IPS-18c (cell line): Measurements from ENCODE around the gene CEACAM16.

Experiments used
- H3K4me3 ChIP-seq: 2 replicates; pipeline ENCODE4 v1.7.0; 2013; ENCODE audit warnings: low read depth, mild to moderate bottlenecking, low read length, moderate library complexity; ENCODE audit not compliant: insufficient read depth
- H3K9me3 ChIP-seq: one replicate; pipeline ENCODE4 v1.6.1; 2013; ENCODE audit warnings: mild to moderate bottlenecking, low read length, moderate library complexity; ENCODE audit not compliant: control insufficient read depth, insufficient read depth

CEACAM16 gene

GRCh38 chr19:44747739-44748425, 48.9 kb downstream of the CEACAM16 start:
- Histone ChIP-seq H3K4me3 (peak overlapping the region; percentile 63), H3K9me3 (no peaks in the 10 kb centered on the region)

- no peaks in the 10 kb centered on the region for H3K9me3 ChIP-seq
- peak within 1 kb of the TSS; percentile 63 for H3K4me3 ChIP-seq
Measured at GRCh38 chr19:44748426-44749254, 49.7 kb downstream of the CEACAM16 start, which contains the start of gene BCL3. BCL3 (plus strand) TSS chr19:44748708; CDS start chr19:44748791, 83 bp downstream.

DNA sequence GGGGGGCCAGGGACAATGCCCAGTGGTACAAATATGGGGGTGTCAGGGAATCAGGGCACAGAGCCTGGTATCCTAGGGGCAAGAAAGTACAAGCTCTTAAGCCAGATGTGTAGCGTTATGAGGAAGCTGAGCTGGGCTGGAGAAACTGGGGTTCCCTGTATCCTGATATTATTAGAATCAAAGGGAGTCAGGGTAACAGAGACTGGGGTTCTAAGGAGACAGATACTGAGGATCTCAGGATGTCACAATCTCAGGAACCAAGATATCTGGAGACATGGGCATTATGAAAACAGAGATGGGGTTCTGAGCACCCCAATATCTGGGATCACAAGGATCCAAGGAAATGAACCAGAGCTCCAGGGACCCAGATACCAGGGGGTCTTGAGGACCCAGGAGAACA, 50.3 kb downstream of the CEACAM16 start:
- Histone ChIP-seq H3K9me3 (no peaks in the 10 kb centered on the region), H3K4me3 (peak overlapping the region; percentile 46; the same call in 1 of the 2 replicates)

DNA sequence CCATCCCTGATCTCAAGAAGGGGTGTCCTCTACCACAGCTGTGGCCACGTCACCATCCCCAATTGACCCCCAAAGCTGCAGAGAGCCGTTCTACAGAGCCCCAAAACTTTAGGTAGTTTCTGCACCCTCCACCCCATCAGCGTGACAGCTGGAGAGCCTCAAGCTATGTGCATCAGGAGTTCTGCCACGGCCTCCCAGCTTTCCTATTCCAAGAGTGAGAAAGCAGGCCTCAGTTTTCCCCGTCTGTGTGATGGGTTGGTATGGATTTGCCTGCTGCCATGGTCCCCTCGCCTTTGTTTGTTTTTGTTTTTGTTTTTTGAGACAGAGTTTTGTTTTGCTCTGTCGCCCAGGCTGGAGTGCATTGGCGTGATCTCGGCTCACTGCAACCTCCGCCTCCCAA, 51.0 kb downstream of the CEACAM16 start:
- Histone ChIP-seq H3K9me3 (no peaks in the 10 kb centered on the region), H3K4me3 (no peak overlapping the region)

DNA sequence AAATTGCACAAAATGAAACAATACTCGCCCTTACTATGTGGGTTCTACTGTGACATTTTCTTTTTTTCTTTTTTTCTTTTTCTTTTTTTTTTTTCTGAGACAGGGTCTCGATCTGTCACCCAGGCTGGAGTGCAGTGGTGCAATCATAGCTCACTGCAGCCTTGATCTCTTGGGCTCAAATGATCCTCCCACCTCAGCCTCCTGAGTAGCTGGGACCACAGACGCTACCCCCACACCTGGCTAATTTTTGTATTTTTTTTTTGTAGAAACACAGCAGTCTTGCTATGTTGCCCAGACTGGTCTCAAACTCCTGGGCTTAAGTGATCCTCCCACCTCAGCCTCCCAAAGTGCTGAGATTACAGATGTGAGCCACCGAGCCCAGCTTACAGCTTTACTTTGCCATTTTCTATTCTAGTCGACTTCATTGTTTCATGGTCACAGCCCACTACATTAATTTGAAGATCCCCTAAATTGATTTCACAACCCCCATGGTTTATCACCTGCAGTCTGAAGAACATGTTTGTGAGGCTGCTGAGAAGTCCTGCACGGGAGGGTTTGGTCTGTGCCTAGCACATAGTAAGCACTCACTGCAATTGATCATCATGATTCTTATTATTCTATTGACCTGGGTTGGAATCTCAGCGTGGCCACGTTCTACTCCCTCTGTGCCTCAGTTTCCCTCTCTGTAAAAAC, 53.3 kb downstream of the CEACAM16 start:
- Histone ChIP-seq H3K9me3 (no peaks in the 10 kb centered on the region), H3K4me3 (no peak overlapping the region)

DNA sequence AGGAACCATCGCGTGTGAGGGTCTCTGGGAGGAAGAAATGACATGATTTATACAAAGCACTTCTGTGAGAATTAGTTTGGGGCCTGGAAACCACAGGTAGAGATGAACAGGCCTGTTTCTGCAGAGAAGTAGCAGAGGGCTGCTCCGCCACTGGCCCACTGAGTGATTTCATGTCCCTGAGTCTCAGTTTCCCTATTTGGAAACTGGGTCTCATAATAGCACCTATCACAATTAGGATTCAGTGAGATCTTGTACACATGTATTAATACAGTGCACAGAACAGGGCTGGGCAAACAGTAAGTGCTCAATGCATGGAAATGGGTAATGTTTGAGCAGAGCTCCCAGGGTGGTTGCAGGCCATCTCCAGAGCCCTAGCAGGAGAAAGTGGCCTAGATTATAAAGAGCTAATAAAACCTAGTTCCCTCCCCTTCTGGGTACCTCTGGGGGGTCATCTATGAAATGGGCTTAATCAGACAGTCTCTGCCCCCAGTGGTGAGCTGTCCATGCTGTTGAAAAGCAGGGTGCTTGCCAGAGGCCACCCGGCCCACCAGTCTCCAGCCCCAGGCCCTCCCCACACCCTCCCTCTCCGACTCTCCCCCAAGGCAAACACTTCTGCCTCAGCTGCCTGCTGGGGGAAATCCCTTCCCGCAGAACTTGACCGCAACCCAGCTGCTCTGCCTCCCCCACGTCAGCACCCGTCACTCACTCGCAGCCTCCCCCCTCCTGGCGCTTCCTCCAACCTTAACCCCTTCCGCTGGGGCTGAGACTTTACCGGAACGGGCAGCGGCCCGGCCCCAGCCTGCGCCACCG, 54.1 kb downstream of the CEACAM16 start:
- H3K4me3 ChIP-seq = peak overlapping the region; percentile 34; the same call in 1 of the 2 replicates
- no peaks in the 10 kb centered on the region for H3K9me3 ChIP-seq

DNA sequence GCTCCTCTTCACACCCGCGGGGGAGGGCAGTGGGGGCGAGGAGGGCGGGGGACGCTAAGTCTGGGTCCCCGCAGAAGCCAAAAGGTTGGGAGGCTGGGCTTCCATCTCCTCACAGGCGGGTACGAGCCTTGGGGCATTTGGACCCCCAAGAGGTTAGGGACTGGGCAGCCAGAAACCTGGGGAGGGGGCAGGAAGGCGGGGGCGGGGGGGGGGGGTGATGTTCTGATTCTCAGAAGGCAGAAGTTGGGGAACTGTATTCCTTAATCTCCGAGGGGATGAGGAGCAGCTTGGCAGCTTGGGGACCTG, 54.6 kb downstream of the CEACAM16 start:
- Histone ChIP-seq H3K4me3 (peak overlapping the region; percentile 34; the same call in 1 of the 2 replicates), H3K9me3 (no peaks in the 10 kb centered on the region)

- Histone ChIP-seq H3K4me3 (peak overlapping the region; percentile 57), H3K9me3 (no peaks in the 10 kb centered on the region)
Measured at GRCh38 chr19:44753932-44754749, 55.2 kb downstream of the CEACAM16 start.

DNA sequence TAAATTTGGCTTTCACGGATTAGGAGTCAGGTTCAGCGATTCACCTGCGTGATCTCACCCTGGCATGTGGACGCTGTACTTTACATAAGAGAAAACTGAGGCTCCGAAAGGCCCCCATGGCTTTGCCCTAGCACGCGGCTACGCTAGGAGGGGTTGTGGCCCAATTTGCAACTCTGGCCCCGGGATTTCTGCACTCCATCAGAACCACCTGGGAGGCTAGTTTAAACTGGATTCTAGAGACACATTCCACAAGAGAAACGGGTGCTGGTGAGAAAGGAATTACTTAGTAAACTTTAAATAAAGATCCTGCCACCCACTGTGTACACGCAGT, 55.8 kb downstream of the CEACAM16 start:
- Histone ChIP-seq H3K9me3 (no peaks in the 10 kb centered on the region), H3K4me3 (peak overlapping the region; percentile 57)

DNA sequence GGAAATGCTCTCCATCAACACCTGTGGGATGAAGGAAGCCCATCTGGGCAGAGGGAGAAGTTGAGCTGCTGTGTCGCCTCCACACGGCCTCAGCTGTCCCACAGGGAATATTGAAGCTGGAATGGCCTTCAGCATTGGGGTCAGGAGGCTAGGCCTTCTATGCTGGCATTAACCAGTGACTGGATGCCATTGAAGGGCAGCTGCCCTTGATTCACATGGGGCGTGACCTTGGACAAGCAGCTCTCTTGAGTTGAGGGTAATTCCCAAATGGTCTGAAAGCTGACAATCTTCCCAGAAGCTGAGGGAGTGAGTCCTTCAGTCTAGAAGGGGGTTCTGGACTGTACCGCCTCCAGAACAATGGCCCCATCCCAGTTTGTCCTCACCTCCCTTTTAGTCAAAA, 56.3 kb downstream of the CEACAM16 start:
- H3K9me3 ChIP-seq = no peaks in the 10 kb centered on the region
- peak overlapping the region; percentile 57; the same call in 1 of the 2 replicates for H3K4me3 ChIP-seq

- Histone ChIP-seq H3K9me3 (peaks cover 2% of the 10 kb centered on the region), H3K4me3 (no peak overlapping the region)
Measured at GRCh38 chr19:44756089-44756562, 57.2 kb downstream of the CEACAM16 start.

DNA sequence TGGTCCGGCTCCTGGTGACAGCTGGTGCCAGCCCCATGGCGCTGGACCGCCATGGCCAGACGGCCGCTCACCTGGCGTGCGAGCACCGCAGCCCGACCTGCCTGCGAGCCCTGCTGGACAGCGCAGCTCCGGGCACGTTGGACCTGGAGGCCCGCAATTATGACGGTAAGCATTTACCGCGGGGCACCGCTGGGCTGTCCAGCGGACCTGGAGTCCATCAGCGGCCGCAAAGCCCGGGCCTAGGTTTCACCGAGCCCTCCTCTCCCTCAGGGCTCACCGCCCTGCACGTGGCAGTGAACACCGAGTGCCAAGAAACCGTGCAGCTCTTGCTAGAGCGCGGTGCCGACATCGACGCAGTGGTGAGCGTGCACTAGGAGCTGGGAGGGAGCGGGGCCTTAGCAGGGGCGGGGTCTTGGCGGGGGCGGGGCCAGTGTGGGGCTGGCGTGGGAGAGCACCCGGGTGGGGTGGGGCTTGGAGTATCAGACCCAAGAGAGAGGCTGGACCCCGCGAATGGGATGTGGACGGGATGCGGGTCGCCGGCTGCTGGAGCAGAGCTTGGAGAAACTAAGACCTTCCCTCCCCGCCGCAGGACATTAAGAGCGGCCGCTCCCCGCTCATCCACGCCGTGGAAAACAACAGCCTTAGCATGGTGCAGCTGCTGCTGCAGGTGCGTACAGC, 58.2 kb downstream of the CEACAM16 start:
- peak overlapping the region; percentile 69 for H3K4me3 ChIP-seq

DNA sequence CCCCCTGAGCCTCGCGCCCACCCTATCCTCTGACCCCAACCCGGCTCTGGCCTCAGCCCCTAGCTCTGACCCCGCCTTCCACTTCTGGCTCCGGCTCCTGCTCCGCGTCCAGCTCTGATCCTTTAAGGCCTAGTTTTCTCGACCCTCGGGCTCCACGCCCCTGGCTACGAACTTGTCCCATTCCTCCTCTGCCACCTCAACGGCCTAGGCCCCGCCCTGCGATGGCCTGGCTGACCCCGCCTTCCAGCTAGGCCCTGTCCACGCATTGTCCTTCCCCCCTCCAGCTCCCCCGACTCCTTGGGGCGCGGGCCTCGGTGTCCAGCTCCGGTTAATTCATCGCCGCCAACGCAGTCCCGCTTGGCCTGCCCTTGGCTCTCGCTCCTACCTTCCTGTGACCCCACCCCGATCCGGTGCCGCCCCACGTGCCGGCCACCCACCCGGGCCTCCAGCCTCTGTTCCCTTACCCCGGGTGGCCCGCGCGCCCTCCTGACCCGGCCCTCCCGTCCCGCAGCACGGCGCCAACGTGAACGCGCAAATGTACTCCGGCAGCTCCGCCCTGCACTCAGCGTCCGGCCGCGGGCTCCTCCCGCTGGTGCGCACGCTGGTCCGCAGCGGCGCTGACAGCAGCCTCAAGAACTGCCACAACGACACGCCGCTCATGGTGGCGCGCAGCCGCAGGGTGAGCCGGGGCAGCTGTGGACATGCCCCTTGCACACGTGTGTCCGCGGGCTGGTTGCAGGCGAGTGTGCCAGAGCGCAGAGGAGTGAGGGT, 59.0 kb downstream of the CEACAM16 start:
- peak overlapping the region; percentile 69 for H3K4me3 ChIP-seq
- peaks cover 2% of the 10 kb centered on the region for H3K9me3 ChIP-seq

More for the DNA sequence above, 58.2 kb downstream of the CEACAM16 start:
- H3K9me3 ChIP-seq = peaks cover 2% of the 10 kb centered on the region

- H3K9me3 ChIP-seq = peaks cover 2% of the 10 kb centered on the region
- peak overlapping the region; percentile 69 for H3K4me3 ChIP-seq
Measured at GRCh38 chr19:44758596-44758995, 59.6 kb downstream of the CEACAM16 start.

DNA sequence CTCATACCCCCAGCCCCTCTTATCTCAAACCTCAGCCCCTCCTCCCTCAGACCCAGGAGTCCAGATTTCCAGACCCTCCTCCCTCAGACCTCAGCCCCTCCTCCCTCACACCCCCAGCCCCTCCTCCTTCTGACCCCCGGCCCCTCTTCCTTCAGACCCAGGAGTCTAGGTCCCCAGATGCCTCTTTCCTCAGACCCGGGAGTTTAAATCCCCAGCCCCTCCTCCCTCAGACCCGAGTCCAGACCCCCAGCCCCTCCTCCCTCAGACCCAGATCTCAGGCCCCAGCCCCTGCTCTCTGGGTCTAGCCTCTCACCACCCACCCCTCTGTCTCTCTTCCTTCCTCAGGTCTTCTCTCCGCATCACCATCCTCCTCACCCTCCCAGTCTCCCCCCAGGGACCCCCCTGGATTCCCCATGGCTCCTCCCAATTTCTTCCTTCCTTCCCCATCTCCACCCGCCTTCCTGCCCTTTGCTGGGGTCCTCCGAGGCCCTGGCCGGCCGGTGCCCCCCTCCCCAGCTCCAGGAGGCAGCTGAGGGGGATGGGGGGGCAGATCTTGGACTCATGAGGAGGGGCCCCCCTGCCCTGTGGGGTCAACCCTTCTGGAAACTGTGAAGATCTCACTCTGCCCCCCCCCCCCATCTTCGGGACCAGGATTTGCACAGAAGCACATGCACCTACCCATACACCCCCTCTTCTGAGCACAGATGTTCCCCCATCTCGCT, 60.3 kb downstream of the CEACAM16 start:
- Histone ChIP-seq H3K4me3 (no peak overlapping the region), H3K9me3 (peaks cover 2% of the 10 kb centered on the region)
